PC-3 (cell line): ENCODE results near the gene DRAXIN.

Experiments used
- CTCF ChIP-seq: fragments of 300-600 bp; sonication (generic); conservative IDR thresholded peaks from 2 replicates; pipeline ENCODE4 v1.5.1; 2017; ENCODE audit warnings: antibody characterized with exemption, low read depth, mild to moderate bottlenecking, low read length
- EZH2 ChIP-seq: fragments of 300-600 bp; sonication (generic); IDR thresholded peaks from one replicate; pipeline ENCODE4 v1.6.1; 2017; ENCODE audit warnings: antibody characterized with exemption, mild to moderate bottlenecking, low read length; ENCODE audit not compliant: unreplicated experiment
- EZH2phosphoT487 ChIP-seq: fragments of 300-600 bp; sonication (generic); IDR thresholded peaks from 2 replicates; pipeline ENCODE4 v1.6.1; 2018; ENCODE audit warnings: mild to moderate bottlenecking, antibody characterized with exemption, low read length, borderline replicate concordance

GRCh38 chr1:11664336-11665065 is 27.0 kb upstream of the DRAXIN start:
- TF ChIP-seq CTCF (no peak), EZH2 (no peak), EZH2phosphoT487 (no peak)
